ENCODE measurements around the gene ETAA1.

The ETAA1 gene

DNA sequence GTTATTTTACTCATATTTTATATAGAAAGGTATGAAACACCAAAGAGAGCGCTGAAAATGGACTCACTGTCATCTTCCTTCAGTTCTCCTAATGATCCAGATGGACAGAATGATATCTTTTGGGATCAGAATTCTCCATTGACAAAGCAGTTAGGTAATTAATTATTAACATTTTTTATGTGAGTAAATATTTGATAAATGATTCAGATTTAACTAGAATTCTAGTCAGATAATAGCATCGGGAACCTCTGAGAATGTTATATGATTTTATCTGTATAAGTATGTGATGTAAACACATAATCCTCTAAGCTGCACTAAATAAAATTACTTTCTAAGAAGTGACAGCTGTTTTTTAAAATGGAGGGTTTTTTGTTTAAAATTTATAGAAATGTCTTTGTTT, 2.0 kb downstream of the ETAA1 start:
- TF ChIP-seq CTCF (IDR thresholded peaks at IDR 0.05; ENCODE audit: low read depth, low read length): no peak
- H3K4me3 ChIP-seq (ENCODE audit: low read depth, low read length): no peak overlapping the region
- DNase-seq (ENCODE audit: low read depth, low spot score): no peak
- in situ Hi-C loops (cut with HindIII; ENCODE audit: low sequenced_read_pairs): no loop called here

DNA sequence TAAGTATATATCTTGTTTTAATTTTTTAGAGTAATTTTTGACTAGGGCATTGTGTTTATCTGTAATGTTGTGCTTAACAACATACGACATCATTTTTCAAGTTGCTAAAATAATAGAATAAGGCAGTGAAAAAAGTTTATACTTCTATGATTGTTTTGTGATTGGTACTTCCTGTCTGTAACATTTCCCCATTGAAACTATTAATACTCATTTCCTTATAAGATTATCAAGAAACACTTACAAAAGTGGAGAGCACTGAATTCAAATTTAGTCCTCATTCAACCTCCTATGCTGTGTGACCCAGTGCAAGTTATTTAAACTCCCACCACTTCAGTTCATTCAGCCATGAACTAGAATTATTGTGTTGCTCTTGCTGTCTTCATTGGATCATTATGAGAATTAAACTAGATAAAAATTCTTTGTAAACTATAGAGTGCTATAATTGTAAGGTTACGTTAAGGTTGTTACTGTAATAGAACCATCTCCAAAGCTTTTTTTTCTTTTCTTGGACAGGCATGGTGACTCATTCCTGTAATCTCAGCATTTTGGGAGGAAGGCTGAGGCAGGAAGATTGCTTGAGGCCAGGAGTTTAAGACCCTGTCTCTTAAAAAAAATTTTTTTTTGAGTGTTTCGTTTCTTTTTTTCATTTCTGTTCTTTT, 2.8 kb downstream of the ETAA1 start:
- no peak overlapping the region for H3K4me3 ChIP-seq (ENCODE audit: low read depth, low read length)
- no peak for TF ChIP-seq CTCF (IDR thresholded peaks at IDR 0.05; ENCODE audit: low read depth, low read length)
- peak; percentile 49 for DNase-seq (ENCODE audit: low read depth, low spot score)
- in situ Hi-C loops (cut with HindIII; ENCODE audit: low sequenced_read_pairs): no loop called here

DNA sequence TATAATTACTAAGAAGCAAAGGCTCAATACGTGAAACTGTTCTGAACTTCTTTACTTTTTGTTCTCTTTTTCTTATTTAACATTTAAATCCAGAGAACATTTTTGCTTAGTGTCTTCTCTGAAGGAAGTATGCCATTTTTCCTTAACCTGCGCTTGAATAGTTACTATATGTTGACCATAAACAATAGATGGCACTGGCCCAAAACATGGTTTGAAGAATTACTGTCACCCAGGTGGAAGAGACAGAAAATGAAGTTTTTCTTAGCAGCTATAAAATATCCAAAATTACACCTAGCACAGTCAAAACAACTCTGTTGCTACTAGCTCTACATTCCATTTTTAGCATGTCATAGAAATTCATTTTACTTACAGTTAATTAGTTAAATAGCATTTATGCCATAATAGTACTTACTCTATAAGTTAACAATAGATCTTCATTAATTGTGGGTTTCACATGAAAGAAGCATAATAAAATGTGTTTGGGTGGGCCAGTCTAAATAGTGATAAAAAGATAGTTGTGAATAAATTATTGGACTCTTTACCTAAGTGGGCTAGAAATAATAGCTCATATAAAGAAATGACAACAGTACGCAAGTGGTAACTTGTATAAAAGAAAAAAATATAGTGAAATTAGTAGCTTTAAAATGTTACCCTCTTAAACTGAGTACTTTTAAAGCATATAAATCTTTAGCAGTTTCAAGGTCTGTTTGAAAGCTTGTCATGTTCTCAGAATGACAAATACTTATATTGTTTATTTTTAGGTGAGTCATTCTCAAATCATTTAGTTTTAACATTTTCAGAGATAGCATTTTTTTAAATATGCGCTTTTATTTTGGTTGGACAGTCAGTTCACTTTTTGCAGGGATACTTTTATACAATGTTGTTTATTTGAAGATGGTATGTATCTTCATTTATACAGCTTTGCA, 3.7 kb downstream of the ETAA1 start:
- DNase-seq (ENCODE audit: low read depth, low spot score): peak; percentile 29
- no peak for TF ChIP-seq CTCF (IDR thresholded peaks at IDR 0.05; ENCODE audit: low read depth, low read length)
- no peak overlapping the region for H3K4me3 ChIP-seq (ENCODE audit: low read depth, low read length)
- in situ Hi-C loops (cut with HindIII; ENCODE audit: low sequenced_read_pairs): no loop called here

DNA sequence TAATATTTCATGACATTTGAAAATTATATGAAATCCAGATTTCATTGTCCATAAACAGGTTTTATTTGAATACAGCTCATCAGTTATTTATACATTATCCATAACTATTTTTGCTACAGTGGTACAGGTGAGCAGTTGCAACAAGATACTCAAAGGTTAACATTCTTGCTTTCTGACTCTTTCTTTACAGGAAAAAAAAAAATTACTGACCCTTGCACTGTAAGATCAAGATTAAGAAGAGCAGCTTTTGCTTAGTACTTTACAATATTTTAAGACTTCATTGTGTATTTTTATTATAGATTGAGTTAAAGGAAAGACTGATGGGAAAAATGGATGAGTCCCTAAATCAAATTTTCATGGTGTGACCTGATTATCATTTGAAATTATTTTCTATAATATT, 11.2 kb downstream of the ETAA1 start:
- H3K4me3 ChIP-seq (ENCODE audit: low read depth, low read length): no peak overlapping the region
- DNase-seq (ENCODE audit: low read depth, low spot score): no peak
- no peak for TF ChIP-seq CTCF (IDR thresholded peaks at IDR 0.05; ENCODE audit: low read depth, low read length)
- in situ Hi-C loops (cut with HindIII; ENCODE audit: low sequenced_read_pairs): no loop called here

DNA sequence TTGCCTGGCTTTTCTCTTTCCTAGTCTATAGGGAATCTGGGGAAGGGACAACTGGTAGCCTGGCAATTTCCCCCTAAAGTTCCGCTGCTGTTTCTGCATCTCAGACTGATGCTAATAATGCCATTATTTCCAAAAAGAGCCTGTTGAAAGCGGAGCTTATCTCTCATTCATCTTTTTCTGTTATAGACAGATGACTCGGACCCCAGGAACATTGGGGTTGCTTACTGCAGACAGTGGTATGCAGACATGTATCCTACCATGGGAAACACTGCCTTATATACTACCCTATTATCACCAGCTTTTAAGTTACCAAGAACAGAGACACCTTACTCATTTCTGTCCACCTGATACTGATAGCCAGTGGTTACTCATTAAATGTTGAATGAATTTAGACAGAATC, 15.3 kb downstream of the ETAA1 start:
- DNase-seq (ENCODE audit: low read depth, low spot score): no peak
- in situ Hi-C loops (cut with HindIII; ENCODE audit: low sequenced_read_pairs): no loop called here
- TF ChIP-seq CTCF (IDR thresholded peaks at IDR 0.05; ENCODE audit: low read depth, low read length): no peak
- H3K4me3 ChIP-seq (ENCODE audit: low read depth, low read length): no peak overlapping the region

DNA sequence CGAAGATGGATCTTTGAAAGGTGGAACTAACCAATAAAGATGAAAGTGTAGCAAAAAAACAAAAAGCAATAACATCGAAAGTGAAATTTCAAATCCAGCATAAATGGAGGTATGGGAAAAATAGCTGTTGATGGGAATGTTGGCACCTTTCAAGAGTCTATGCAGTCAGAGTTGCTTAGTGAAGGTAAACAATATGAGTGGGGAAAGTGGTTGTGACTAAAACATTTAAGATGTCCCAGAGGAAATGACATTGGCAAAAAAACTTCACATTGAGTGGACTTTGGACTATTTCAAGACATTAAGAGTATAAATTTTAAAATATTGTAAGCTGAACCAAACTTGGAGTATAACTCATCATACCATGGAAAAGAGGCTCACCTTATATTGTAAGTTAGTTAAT, 17.7 kb downstream of the ETAA1 start:
- in situ Hi-C loops (cut with HindIII; ENCODE audit: low sequenced_read_pairs): no loop called here
- TF ChIP-seq CTCF (IDR thresholded peaks at IDR 0.05; ENCODE audit: low read depth, low read length): no peak

More for the DNA sequence above, 17.7 kb downstream of the ETAA1 start:
- no peak overlapping the region for H3K4me3 ChIP-seq (ENCODE audit: low read depth, low read length)
- DNase-seq (ENCODE audit: low read depth, low spot score): no peak

Data from astrocyte of the spinal cord (primary cell).